A549 (cell line): Measurements from ENCODE around the gene HS6ST2. TPM values are rescaled to one million over a fixed set of nuclear protein-coding genes. Genes with fewer than 3 reads are reported as not detected.

Experiments used
- ATAC-seq, 2 experiments: fragments of 200-7000 bp in 1 of 2; fragments of >200 bp in 1 of 2; cut with Nextera tagmentation in 1 of 2; cut with Tn5 transposase in 1 of 2; 3 replicates each; pipeline versions ENCODE4 v1.8.0 to v1.9.1; 2018 to 2020; ENCODE audit warnings: mild to moderate bottlenecking in 1 of 2, moderate library complexity in 1 of 2
- CTCF ChIA-PET: fragments of 300-600 bp; sonication (Branson Sonifier 250); formaldehyde crosslinking; extraction: SDS; loops from one replicate; lab custom pipeline; 2021; ENCODE audit warnings: antibody characterized with exemption, inconsistent platforms; lab: Yijun Ruan, JAX
- POLR2A ChIA-PET: fragments of 350-600 bp; formaldehyde crosslinking; extraction: SDS; loops from one replicate; lab custom pipeline; 2021; ENCODE audit warnings: antibody characterized with exemption, inconsistent platforms; lab: Yijun Ruan, JAX
- DNase-seq, 2 experiments: peaks; one replicate each; pipeline versions ENCODE4 v3.0.0 to v3.0.0-alpha.2; 2011 to 2016; ENCODE audit warnings: low read depth in 1 of 2, low spot score in 1 of 2
- FAIRE-seq: peaks from 2 replicates; lab custom pipeline; 2011; peaks lifted over from hg19 to GRCh38; lab: Jason Lieb, UNC
- H3K27ac ChIP-seq, 2 experiments: fragments of >200 bp; sonication (Bioruptor Twin); formaldehyde crosslinking; 3 replicates each; pipeline ENCODE4 v1.5.1; 2016 to 2017
- H3K4me1 ChIP-seq: fragments of >200 bp; sonication (Bioruptor Twin); formaldehyde crosslinking; 3 replicates; pipeline ENCODE4 v1.6.1; 2016
- H3K4me2 ChIP-seq: fragments of >200 bp; sonication (Bioruptor Twin); formaldehyde crosslinking; 3 replicates; pipeline ENCODE4 v1.6.1; 2016
- H3K4me3 ChIP-seq: fragments of >200 bp; sonication (Bioruptor Twin); formaldehyde crosslinking; 3 replicates; pipeline ENCODE4 v1.5.1; 2016
- H3K9me3 ChIP-seq: fragments of >200 bp; sonication (Bioruptor Twin); formaldehyde crosslinking; 3 replicates; pipeline ENCODE4 v1.6.1; 2016
- BHLHE40 ChIP-seq: IDR thresholded peaks from 2 replicates; pipeline ENCODE4 v1.6.1; 2012; ENCODE audit warnings: low read depth, low read length, inconsistent platforms
- CTCF ChIP-seq: fragments of >200 bp; sonication (Bioruptor Twin); formaldehyde crosslinking; IDR thresholded peaks from 3 replicates; pipeline ENCODE4 v1.5.1; 2016
- E2F6 ChIP-seq: IDR thresholded peaks from 2 replicates; pipeline ENCODE4 v1.6.1; 2012; ENCODE audit warnings: low read depth, borderline replicate concordance
- EP300 ChIP-seq, 2 experiments: fragments of >200 bp; sonication (Bioruptor Twin); formaldehyde crosslinking; IDR thresholded peaks; 2 replicates in 1 of 2; 3 replicates in 1 of 2; pipeline ENCODE4 v1.6.1; 2016 to 2017
- FOXS1 ChIP-seq: fragments of 250-450 bp; sonication (Bioruptor Pico); IDR thresholded peaks from 2 replicates; pipeline ENCODE4 v1.5.0; 2020; ENCODE audit warnings: mild to moderate bottlenecking, moderate library complexity
- HDAC2 ChIP-seq: fragments of 200-600 bp; sonication (generic); IDR thresholded peaks from 2 replicates; pipeline ENCODE4 v1.6.1; 2016
- HMGXB4 ChIP-seq: fragments of 250-450 bp; sonication (Bioruptor Pico); IDR thresholded peaks from 2 replicates; pipeline ENCODE4 v1.5.0; 2021; ENCODE audit warnings: mild to moderate bottlenecking, moderate library complexity, borderline replicate concordance
- HOXA7 ChIP-seq: fragments of 250-450 bp; sonication (Bioruptor Pico); IDR thresholded peaks from 2 replicates; pipeline ENCODE4 v1.5.0; 2020; ENCODE audit warnings: mild to moderate bottlenecking, moderate library complexity
- JUNB ChIP-seq: fragments of >200 bp; sonication (Bioruptor Twin); formaldehyde crosslinking; IDR thresholded peaks from 2 replicates; pipeline ENCODE4 v1.6.1; 2016
- KDM5A ChIP-seq: fragments of 200-600 bp; sonication (generic); IDR thresholded peaks from 2 replicates; pipeline ENCODE4 v1.6.1; 2016; ENCODE audit warnings: antibody characterized with exemption, mild to moderate bottlenecking
- NFE2L2 ChIP-seq: fragments of 150-350 bp; conservative IDR thresholded peaks from 2 replicates; pipeline ENCODE4 v1.6.1; 2014; ENCODE audit warnings: low read length
- NPAS2 ChIP-seq: fragments of 250-450 bp; sonication (Bioruptor Pico); IDR thresholded peaks from 2 replicates; pipeline ENCODE4 v1.8.0; 2022; ENCODE audit warnings: mild to moderate bottlenecking, moderate library complexity, borderline replicate concordance
- PBX3 ChIP-seq: IDR thresholded peaks from 2 replicates; pipeline ENCODE4 v1.6.1; 2012
- PHF8 ChIP-seq: fragments of 200-600 bp; sonication (generic); IDR thresholded peaks from 2 replicates; pipeline ENCODE4 v1.6.1; 2016; ENCODE audit warnings: low read depth, mild to moderate bottlenecking, antibody characterized with exemption, moderate library complexity, borderline replicate concordance
- POLR2AphosphoS2 ChIP-seq: conservative IDR thresholded peaks from 2 replicates; pipeline ENCODE4 v1.6.1; 2012; ENCODE audit warnings: low read length, improper control_type of control experiment, inconsistent platforms
- RAD21 ChIP-seq, 2 experiments: fragments of >200 bp in 1 of 2; sonication (Bioruptor Twin) in 1 of 2; formaldehyde crosslinking in 1 of 2; IDR thresholded peaks in 1 of 2; conservative IDR thresholded peaks in 1 of 2; 2 replicates in 1 of 2; 3 replicates in 1 of 2; pipeline ENCODE4 v1.6.1; 2012 to 2018; ENCODE audit warnings: inconsistent platforms in 1 of 2
- SMC3 ChIP-seq: fragments of >200 bp; sonication (Bioruptor Twin); formaldehyde crosslinking; IDR thresholded peaks from 3 replicates; pipeline ENCODE4 v1.6.1; 2018; ENCODE audit warnings: inconsistent platforms
- TFCP2L1 ChIP-seq: fragments of 250-450 bp; sonication (Bioruptor Pico); IDR thresholded peaks from 2 replicates; pipeline ENCODE4 v1.5.0; 2021; ENCODE audit warnings: mild to moderate bottlenecking
- TP53 ChIP-seq: fragments of 250-450 bp; sonication (Bioruptor Pico); IDR thresholded peaks from 2 replicates; pipeline ENCODE4 v1.5.0; 2021; ENCODE audit warnings: mild to moderate bottlenecking, moderate library complexity
- ZNF302 ChIP-seq: fragments of 250-450 bp; sonication (Bioruptor Pico); IDR thresholded peaks from 2 replicates; pipeline ENCODE4 v1.9.0; 2021; ENCODE audit warnings: inconsistent platforms, mild to moderate bottlenecking, moderate library complexity
- WGBS: methylation state at CpG from one replicate; pipeline ENCODE4 v1.1.6; 2017; ENCODE audit errors: missing lambda C conversion rate; 5-methylcytosine and 5-hydroxymethylcytosine counted together
- polyA plus RNA-seq, 4 experiments: library from polyadenylated mRNA; depleted of rRNA in 3 of 4; stranded (reverse); fragments of >200 nt; fragmentation: RNase III in 1 of 4; extraction: RNeasy Plus Mini Kit Qiagen cat#74134 plus additional on column Dnase treatment in 1 of 4; gene quantifications; 2 replicates in 3 of 4; 3 replicates in 1 of 4; pipeline ENCODE4 v1.2.3, GENCODE V29; 2011 to 2017

The HS6ST2 gene
- polyA plus RNA-seq, 2 of the 4 experiments (the other 2 are of a cell fraction), result 0.01 to 0.04 TPM

- Histone ChIP-seq H3K27ac (no peak overlapping the region), H3K4me1 (no peaks in the 10 kb centered on the region), H3K4me2 (no peak overlapping the region), H3K4me3 (no peak overlapping the region), H3K9me3 (no peaks in the 10 kb centered on the region)
- DNase-seq (no peak), ATAC-seq (no peak), FAIRE-seq (peak; percentile 61)
- ChIA-PET POLR2A (no interaction called here), CTCF (no interaction called here)
- TF ChIP-seq HOXA7 (CRISPR knock-in tag), result no peak
- TF ChIP-seq JUNB, result no peak
- no peak for TF ChIP-seq HMGXB4 (CRISPR knock-in tag)
- TF ChIP-seq FOXS1, result no peak
- no peak for TF ChIP-seq TP53
- TF ChIP-seq NFE2L2, result no peak
- no peak for TF ChIP-seq NPAS2
- no peak for TF ChIP-seq CTCF
- no peak for TF ChIP-seq POLR2AphosphoS2
- TF ChIP-seq ZNF302 (CRISPR knock-in tag), result no peak
- 1% methylated on average over 6 of the region's 6 CpGs for WGBS
These were observed 268.5 kb downstream of the HS6ST2 start for GRCh38 chrX:132689612-132690563.

- no peak for ATAC-seq
- H3K4me2 ChIP-seq, result no peak overlapping the region
- CTCF ChIA-PET, result no interaction called here
These were observed 273.2 kb downstream of the HS6ST2 start for GRCh38 chrX:132685276-132685675.

More at GRCh38 chrX:132685276-132685675, 273.2 kb downstream of the HS6ST2 start:
- POLR2A ChIA-PET, result no interaction called here
- no peaks in the 10 kb centered on the region for H3K4me1 ChIP-seq
- H3K27ac ChIP-seq, result no peak overlapping the region
- no peak overlapping the region for H3K4me3 ChIP-seq
- H3K9me3 ChIP-seq, result no peaks in the 10 kb centered on the region
- DNase-seq (no peak), FAIRE-seq (no peak)
- TF ChIP-seq TFCP2L1 (CRISPR knock-in tag) (no peak), HOXA7 (CRISPR knock-in tag) (no peak), RAD21 (conservative IDR thresholded peaks at IDR 0.05 in 1 of 2, IDR thresholded peaks at IDR 0.05 in 1 of 2) (no peak), E2F6 (no peak), EP300 (IDR thresholded peaks at IDR 0.05) (no peak), PBX3 (no peak), BHLHE40 (no peak), SMC3 (no peak), KDM5A (no peak), POLR2AphosphoS2 (no peak), NFE2L2 (no peak), HDAC2 (no peak), PHF8 (no peak)
- 15% methylated on average over 4 of the region's 4 CpGs for WGBS
